KOPT-K1 (cell line): ENCODE data around the gene SLC5A10.

ENCODE experiments used
- H3K27ac ChIP-seq: fragments of 200-600 bp; sonication (generic); 2 replicates; pipeline ENCODE4 v1.5.1; 2016; ENCODE audit warnings: antibody characterized with exemption, mild to moderate bottlenecking, low read depth, low read length; ENCODE audit not compliant: poor library complexity, severe bottlenecking
- H3K36me3 ChIP-seq: fragments of 200-600 bp; sonication (generic); 2 replicates; pipeline ENCODE4 v1.5.1; 2017; ENCODE audit warnings: antibody characterized with exemption, mild to moderate bottlenecking, low read length, moderate library complexity; ENCODE audit not compliant: insufficient read depth
- H3K9me3 ChIP-seq: fragments of 200-600 bp; sonication (generic); 2 replicates; pipeline ENCODE4 v1.5.1; 2017; ENCODE audit warnings: antibody characterized with exemption, low read length, mild to moderate bottlenecking; ENCODE audit not compliant: insufficient read depth, poor library complexity, severe bottlenecking

The SLC5A10 gene

DNA sequence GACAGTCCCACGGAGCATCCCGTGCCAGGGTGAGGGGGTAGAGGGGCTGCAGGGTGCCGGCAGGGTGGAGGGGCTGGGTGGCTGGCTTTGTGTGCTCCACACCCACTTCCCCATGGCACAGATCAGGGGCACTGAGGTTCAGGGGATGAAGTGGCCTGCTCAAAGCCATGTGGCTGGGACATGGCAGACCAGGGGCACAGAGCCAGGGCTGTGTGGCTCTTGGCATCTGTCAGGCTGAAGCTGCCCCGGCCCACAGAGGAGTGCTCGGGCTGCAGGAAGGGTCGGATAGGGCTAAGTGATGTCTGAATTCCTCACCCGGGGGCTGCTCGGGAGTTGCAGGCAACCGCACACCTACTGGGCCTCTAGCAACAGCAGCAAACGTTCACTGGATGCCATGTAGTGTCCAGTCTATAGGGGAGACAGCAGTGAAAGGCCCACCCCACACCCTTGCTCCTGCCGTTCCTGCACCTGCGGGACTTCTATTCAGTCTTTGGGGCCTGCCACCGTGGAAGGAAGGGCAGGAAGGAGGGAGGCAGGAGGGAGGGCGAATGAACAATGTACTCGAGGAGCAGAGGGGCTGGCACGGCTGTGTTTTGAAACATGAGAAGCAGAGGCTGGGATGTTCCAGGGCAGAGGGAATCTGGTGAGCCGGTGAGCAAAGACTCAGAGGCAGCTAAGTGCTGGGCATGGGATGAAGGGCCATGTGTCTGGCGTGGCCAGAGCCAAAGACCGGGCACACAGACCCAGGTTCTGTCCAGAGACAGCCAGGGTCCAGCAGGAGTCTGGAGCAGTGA lies 15.1 kb downstream of the SLC5A10 start:
- no peak overlapping the region for H3K27ac ChIP-seq
- H3K9me3 ChIP-seq: no peaks in the 10 kb centered on the region
- H3K36me3 ChIP-seq: no peaks in the 10 kb centered on the region

GRCh38 chr17:18967916-18968315 lies 16.0 kb downstream of the SLC5A10 start:
- no peaks in the 10 kb centered on the region for H3K9me3 ChIP-seq
- no peak overlapping the region for H3K27ac ChIP-seq
- H3K36me3 ChIP-seq: no peaks in the 10 kb centered on the region

DNA sequence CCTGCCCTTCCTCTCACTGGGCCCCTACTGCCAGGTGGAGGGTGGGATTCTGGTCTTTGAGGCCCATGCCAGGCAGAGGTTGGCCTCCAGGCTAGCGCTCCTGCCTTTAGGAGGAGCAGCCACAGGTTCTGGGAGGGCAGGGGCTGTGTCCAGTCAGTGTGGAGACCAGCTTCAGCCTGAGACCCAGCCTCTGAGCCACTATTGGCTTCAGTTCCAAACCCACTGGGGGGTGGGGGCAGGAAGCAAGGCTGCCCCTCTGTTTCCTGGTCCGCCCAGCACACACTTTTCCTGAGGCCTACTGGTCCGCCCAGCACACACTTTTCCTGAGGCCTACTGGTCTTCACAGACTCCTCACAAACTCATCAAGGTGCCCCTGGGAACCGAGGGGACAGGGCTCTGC lies 16.4 kb downstream of the SLC5A10 start:
- Histone ChIP-seq H3K27ac (no peak overlapping the region), H3K36me3 (no peaks in the 10 kb centered on the region), H3K9me3 (no peaks in the 10 kb centered on the region)

- Histone ChIP-seq H3K36me3 (no peaks in the 10 kb centered on the region), H3K9me3 (no peaks in the 10 kb centered on the region), H3K27ac (no peak overlapping the region)
These were observed 17.3 kb downstream of the SLC5A10 start for GRCh38 chr17:18968945-18969887.

DNA sequence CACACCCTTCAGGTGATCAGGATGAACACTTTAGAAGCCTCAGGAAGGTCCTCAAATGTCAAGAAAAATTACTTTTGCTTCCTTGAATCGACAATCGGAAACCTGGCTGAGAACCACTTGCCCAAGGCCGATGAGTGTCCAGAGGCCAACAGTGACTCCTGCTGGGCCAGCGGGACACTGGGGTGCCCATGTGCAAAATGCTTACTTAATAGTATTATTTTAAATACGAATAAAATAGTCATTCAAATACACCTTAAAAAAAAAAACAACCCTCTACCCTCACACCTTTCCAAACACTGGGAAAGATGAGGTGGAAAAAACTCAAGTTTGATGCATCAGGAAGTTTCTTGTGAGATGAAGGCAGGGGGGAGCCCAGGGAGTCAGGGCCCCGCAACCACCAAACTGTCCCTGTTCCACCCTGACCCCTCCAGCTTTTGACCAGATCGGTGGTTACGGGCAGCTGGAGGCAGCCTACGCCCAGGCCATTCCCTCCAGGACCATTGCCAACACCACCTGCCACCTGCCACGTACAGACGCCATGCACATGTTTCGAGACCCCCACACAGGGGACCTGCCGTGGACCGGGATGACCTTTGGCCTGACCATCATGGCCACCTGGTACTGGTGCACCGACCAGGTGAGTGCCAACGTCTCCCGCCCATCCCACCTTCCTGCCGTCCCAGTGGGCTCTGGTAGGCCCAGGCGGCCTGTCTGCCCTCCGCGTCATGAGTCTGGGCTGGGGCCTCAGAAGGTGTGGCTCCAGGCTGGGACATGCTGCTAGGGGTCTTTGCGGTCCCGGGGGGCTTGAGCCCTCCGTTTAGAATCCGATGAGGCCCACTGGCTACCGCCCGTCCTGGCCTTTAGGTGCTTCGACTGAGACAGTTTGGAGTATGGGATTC lies 18.9 kb downstream of the SLC5A10 start:
- Histone ChIP-seq H3K27ac (no peak overlapping the region), H3K9me3 (no peaks in the 10 kb centered on the region), H3K36me3 (no peaks in the 10 kb centered on the region)

DNA sequence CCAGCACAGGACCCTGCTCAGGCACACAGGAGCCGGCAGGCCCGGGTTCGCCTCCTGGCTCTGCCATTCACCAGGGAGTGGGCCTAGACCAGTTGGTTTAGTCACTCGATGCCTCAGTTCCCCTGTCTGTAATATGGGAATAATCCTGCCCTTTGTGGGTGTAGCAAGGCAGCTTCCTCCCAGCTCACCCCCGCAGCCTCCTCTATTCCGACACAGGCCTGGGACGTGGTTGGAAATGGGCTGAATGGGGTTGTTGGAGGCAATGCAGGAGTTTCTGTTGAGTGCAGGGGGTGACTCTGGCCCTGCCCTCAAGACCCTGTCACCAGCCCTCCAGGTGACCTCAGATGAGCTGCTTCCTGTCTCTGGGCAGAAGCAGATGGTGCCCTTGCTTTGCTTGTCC lies 19.8 kb downstream of the SLC5A10 start:
- Histone ChIP-seq H3K36me3 (no peaks in the 10 kb centered on the region), H3K9me3 (no peaks in the 10 kb centered on the region), H3K27ac (no peak overlapping the region)

DNA sequence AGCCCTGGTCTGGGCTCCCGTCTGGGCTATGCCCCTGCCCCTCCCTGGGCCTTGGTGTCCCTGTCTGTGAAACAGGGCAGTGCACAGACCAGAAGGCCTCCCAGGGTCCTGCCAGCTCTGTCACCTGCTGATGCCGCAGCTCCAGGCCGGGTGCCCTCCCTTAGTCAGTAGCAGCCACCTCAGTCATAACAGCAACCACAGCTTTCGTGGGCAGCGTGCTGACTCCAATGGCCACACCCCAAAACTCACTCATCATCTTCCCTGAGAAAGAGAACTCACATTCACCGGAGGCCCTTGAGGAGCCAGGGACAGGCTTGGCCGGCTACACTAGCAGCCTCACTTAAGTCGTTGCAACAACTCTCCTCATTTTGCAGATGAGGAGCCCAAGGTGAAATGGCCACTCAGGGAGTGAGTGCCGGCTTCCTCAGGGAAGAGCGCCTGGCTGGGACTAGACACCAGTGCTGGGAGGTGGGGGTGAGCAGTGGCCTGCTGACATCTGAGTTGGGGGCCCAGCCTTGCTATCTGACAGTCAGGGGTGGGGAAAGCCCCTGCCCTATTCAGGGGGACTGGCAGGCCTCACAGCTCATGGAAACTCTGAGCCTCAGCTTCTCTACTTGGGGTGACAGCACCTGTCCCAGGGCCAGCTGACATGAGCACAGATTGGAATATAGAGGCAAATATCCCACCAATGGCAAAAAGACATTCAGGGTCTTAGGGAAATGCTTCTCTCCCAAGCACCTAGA lies 22.6 kb downstream of the SLC5A10 start:
- no peaks in the 10 kb centered on the region for H3K36me3 ChIP-seq
- H3K27ac ChIP-seq: no peak overlapping the region
- no peaks in the 10 kb centered on the region for H3K9me3 ChIP-seq

DNA sequence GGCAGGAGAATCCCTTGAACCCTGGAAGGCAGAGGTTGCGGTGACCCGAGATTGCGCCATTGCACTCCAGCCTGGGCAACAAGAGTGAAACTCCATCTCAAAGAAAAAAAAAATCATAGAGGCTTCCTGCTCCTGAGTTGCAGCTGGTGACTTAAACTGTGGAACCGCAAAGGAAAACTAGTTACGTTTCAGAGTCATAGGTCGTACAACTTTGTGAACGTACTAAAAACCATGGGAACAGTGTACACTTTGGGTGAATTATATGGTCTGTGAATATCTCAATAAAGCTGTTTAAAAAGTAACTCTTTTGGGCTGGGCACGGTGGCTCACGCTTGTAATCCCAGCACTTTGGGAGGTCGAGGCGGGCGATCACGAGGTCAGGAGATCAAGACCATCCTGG lies 23.6 kb downstream of the SLC5A10 start:
- H3K9me3 ChIP-seq: no peaks in the 10 kb centered on the region
- no peaks in the 10 kb centered on the region for H3K36me3 ChIP-seq
- no peak overlapping the region for H3K27ac ChIP-seq

DNA sequence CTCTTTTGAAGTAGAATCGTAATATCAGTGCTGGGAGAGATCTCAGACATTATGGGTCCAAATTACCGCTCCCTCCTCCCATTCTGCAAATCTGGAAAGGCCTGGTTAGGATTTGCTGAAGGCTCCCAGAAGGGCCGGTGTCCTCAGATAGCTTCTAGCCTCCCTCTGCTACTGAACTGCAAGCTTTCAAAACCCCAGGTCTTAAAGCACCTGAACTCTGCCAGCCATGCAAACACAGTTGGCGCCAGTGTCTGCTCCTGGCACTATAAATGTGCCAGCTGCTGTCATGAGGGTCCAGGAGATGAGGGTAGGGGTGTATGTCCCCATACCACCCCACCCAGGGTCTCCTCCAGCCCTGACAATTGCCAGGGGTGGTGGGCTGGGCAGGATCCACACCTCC lies 24.2 kb downstream of the SLC5A10 start:
- Histone ChIP-seq H3K36me3 (no peaks in the 10 kb centered on the region), H3K27ac (no peak overlapping the region), H3K9me3 (no peaks in the 10 kb centered on the region)

GRCh38 chr17:18977021-18977420 lies 25.1 kb downstream of the SLC5A10 start:
- Histone ChIP-seq H3K27ac (no peak overlapping the region), H3K36me3 (no peaks in the 10 kb centered on the region), H3K9me3 (no peaks in the 10 kb centered on the region)

- no peaks in the 10 kb centered on the region for H3K36me3 ChIP-seq
- H3K9me3 ChIP-seq: no peaks in the 10 kb centered on the region
- no peak overlapping the region for H3K27ac ChIP-seq
These were observed 25.7 kb downstream of the SLC5A10 start for GRCh38 chr17:18977646-18978045.

DNA sequence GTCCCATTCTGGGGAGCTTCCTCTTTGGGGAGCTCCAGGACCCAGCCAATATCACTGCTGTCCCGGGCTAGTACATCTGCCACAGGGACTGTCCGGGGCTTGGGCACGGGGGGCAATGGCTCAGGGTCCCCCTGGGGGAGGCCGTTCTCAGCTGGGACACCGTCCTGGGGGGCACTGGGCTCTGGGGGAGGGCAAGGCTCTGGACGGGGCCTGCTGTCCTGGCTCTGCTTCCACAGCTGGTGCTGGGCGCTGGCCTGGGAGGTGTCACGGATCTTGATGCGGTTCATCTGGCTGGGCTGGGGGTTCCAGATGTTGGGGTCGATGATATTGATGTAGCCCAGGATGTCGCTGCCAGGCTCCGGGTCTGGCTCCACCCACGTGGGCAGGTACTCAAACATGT lies 26.1 kb downstream of the SLC5A10 start:
- H3K36me3 ChIP-seq: no peaks in the 10 kb centered on the region
- no peak overlapping the region for H3K27ac ChIP-seq
- no peaks in the 10 kb centered on the region for H3K9me3 ChIP-seq

DNA sequence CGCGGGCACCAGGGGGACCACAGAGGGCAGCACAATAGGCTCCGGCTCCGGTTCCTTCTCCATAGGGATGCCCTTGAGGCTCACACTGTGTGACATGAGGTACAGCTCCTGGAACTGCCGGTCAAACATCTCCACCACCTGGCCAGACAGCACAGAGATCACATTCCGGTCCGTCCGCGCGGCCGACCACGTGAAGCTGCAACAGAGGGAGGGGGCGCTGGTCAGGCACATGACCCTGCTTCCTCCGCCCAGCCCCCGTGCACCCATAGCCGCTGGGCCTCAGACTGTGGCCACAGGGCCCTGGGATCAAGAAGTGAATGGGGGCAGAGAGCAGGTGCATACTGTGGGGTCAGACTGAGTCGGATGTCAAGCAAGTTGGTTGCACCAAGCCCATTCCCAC lies 26.7 kb downstream of the SLC5A10 start:
- Histone ChIP-seq H3K27ac (no peak overlapping the region), H3K36me3 (no peaks in the 10 kb centered on the region), H3K9me3 (no peaks in the 10 kb centered on the region)

- Histone ChIP-seq H3K27ac (no peak overlapping the region), H3K9me3 (no peaks in the 10 kb centered on the region), H3K36me3 (no peaks in the 10 kb centered on the region)
These were observed 28.8 kb downstream of the SLC5A10 start for GRCh38 chr17:18980682-18981334.
